Smooth muscle cell (in vitro differentiated cells): ENCODE measurements around the gene IFNGR1. TPM values are rescaled to one million over a fixed set of nuclear protein-coding genes. Genes with fewer than 3 reads are reported as not detected.

Experiments used
- DNase-seq: peaks from one replicate; lab custom pipeline; 2025; ENCODE audit not compliant: unreplicated experiment; lab: John Stamatoyannopoulos, UW
- H2AFZ ChIP-seq: fragments of 200-600 bp; sonication (generic); 2 replicates; pipeline ENCODE4 v1.6.0; 2016; ENCODE audit warnings: antibody characterized with exemption, low read depth, mild to moderate bottlenecking
- H3F3A ChIP-seq: fragments of 200-600 bp; sonication (generic); 2 replicates; pipeline ENCODE4 v1.6.0; 2017; ENCODE audit warnings: antibody characterized with exemption, low read depth
- H3K27ac ChIP-seq: fragments of 200-600 bp; sonication (generic); 2 replicates; pipeline ENCODE4 v1.5.1; 2016; ENCODE audit warnings: low read depth, mild to moderate bottlenecking
- H3K27me3 ChIP-seq: fragments of 200-600 bp; sonication (generic); 2 replicates; pipeline ENCODE4 v1.6.1; 2016; ENCODE audit warnings: low read depth, mild to moderate bottlenecking
- H3K36me3 ChIP-seq: fragments of 200-600 bp; sonication (generic); 2 replicates; pipeline ENCODE4 v1.5.1; 2016; ENCODE audit warnings: low read depth
- H3K4me1 ChIP-seq: fragments of 200-600 bp; sonication (generic); 2 replicates; pipeline ENCODE4 v1.5.1; 2016; ENCODE audit warnings: low read depth
- H3K4me2 ChIP-seq: fragments of 200-600 bp; sonication (generic); 2 replicates; pipeline ENCODE4 v1.6.0; 2016; ENCODE audit warnings: mild to moderate bottlenecking
- H3K4me3 ChIP-seq: fragments of 200-600 bp; sonication (generic); 2 replicates; pipeline ENCODE4 v1.5.1; 2016; ENCODE audit warnings: mild to moderate bottlenecking
- H3K79me2 ChIP-seq: fragments of 200-600 bp; sonication (generic); 2 replicates; pipeline ENCODE4 v1.6.0; 2016; ENCODE audit warnings: low read depth, mild to moderate bottlenecking
- H3K9ac ChIP-seq: fragments of 200-600 bp; sonication (generic); 2 replicates; pipeline ENCODE4 v1.6.0; 2016; ENCODE audit warnings: low read depth
- H3K9me3 ChIP-seq: fragments of 200-600 bp; sonication (generic); replicated peaks from 2 replicates; pipeline ENCODE4 v1.5.1; 2016; ENCODE audit warnings: low read depth
- H4K20me1 ChIP-seq: fragments of 200-600 bp; sonication (generic); 2 replicates; pipeline ENCODE4 v1.6.0; 2016; ENCODE audit warnings: low read depth
- WGBS: methylation state at CpG from one replicate; pipeline ENCODE4 v1.1.7; 2016; ENCODE audit warnings: low lambda C conversion rate; 5-methylcytosine and 5-hydroxymethylcytosine counted together
- polyA plus RNA-seq: library from polyadenylated mRNA; unstranded; fragments of >200 nt; fragmentation: Nextera tagmentation; extraction: Ambion mirVana; gene quantifications from 2 replicates; pipeline ENCODE4 v1.2.1, GENCODE V29; 2016
- total RNA-seq: library from RNA; depleted of rRNA; stranded (reverse); fragments of >200 nt; gene quantifications from 2 replicates; pipeline ENCODE4 v1.2.3, GENCODE V29; 2014
- TF ChIP-seq, protein P1 (sequence below): fragments of 200-600 bp; sonication (generic); IDR thresholded peaks from 2 replicates; pipeline ENCODE4 v1.5.1; 2017; ENCODE audit warnings: borderline replicate concordance, mild to moderate bottlenecking, antibody characterized with exemption; ENCODE audit not compliant: insufficient read depth, poor library complexity, severe bottlenecking

Gene IFNGR1
- total and polyA plus RNA-seq, 2 experiments from 2014 or later = 61.1 to 83.7 TPM

DNA sequence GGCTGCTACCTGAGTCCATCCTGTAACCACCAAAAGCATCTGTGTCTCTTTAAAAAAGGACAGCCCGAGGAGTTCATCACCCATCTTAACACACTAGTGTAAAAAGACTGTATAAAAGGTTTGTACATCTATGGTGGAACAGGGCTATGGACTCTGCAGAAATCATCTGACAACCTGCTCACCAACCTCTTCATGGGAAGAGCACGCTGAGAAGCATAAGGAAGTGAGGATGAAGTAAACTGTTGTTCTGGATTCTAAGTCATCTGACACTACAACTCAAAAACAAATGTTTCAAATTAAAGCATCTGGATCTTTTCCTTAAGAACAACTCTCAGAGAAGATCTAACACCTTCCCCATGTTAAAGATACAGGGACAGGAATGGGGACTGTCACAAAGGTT is 5.4 kb downstream of the IFNGR1 start:
- no peak overlapping the region for H3K9ac ChIP-seq
- no peak overlapping the region for H3K27ac ChIP-seq
- no peaks in the 10 kb centered on the region for H3F3A ChIP-seq
- peaks cover 93% of the 10 kb centered on the region for H4K20me1 ChIP-seq
- H3K4me1 ChIP-seq = peaks cover 9% of the 10 kb centered on the region
- no peaks in the 10 kb centered on the region for H3K9me3 ChIP-seq
- H3K79me2 ChIP-seq = peaks cover 99% of the 10 kb centered on the region
- DNase-seq = no peak
- WGBS = 82% methylated on average over 2 of the region's 2 CpGs
- H3K4me2 ChIP-seq = no peak overlapping the region
- no peak overlapping the region for H2AFZ ChIP-seq
- no peak overlapping the region for H3K4me3 ChIP-seq
- TF ChIP-seq, protein P1, sequence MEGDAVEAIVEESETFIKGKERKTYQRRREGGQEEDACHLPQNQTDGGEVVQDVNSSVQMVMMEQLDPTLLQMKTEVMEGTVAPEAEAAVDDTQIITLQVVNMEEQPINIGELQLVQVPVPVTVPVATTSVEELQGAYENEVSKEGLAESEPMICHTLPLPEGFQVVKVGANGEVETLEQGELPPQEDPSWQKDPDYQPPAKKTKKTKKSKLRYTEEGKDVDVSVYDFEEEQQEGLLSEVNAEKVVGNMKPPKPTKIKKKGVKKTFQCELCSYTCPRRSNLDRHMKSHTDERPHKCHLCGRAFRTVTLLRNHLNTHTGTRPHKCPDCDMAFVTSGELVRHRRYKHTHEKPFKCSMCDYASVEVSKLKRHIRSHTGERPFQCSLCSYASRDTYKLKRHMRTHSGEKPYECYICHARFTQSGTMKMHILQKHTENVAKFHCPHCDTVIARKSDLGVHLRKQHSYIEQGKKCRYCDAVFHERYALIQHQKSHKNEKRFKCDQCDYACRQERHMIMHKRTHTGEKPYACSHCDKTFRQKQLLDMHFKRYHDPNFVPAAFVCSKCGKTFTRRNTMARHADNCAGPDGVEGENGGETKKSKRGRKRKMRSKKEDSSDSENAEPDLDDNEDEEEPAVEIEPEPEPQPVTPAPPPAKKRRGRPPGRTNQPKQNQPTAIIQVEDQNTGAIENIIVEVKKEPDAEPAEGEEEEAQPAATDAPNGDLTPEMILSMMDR = no peak
- no peaks in the 10 kb centered on the region for H3K27me3 ChIP-seq
- H3K36me3 ChIP-seq = no peaks in the 10 kb centered on the region

DNA sequence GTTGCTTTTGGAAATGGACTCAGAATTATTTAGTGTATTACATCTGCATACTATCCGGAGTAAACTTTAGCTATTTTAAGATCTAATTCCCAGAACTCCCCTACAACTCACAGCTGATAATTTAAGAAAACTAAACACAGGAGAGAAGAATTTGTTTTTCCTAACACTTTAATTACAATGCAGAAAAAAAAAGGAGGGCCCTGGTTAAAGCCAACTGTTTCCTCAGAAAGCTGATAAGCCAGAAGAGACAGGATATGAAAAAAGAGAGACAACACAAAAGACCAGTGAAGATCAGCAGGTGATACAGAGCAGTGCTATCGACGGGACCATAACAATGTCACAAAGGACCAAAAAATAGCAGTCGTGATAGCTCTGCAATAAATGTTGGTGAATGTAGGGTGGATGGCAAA is 5.8 kb downstream of the IFNGR1 start:
- Histone ChIP-seq H3K9me3 (no peaks in the 10 kb centered on the region), H3K79me2 (peaks cover 100% of the 10 kb centered on the region), H3K4me3 (no peak overlapping the region), H3K4me2 (no peak overlapping the region), H2AFZ (no peak overlapping the region), H4K20me1 (peaks cover 98% of the 10 kb centered on the region), H3K9ac (peak overlapping the region; percentile 17), H3K4me1 (peaks cover 9% of the 10 kb centered on the region), H3K36me3 (no peaks in the 10 kb centered on the region), H3K27me3 (no peaks in the 10 kb centered on the region), H3K27ac (no peak overlapping the region), H3F3A (no peaks in the 10 kb centered on the region)
- TF ChIP-seq, protein P1 = no peak
- no peak for DNase-seq
- 73% methylated on average over 4 of the region's 4 CpGs for WGBS

DNA sequence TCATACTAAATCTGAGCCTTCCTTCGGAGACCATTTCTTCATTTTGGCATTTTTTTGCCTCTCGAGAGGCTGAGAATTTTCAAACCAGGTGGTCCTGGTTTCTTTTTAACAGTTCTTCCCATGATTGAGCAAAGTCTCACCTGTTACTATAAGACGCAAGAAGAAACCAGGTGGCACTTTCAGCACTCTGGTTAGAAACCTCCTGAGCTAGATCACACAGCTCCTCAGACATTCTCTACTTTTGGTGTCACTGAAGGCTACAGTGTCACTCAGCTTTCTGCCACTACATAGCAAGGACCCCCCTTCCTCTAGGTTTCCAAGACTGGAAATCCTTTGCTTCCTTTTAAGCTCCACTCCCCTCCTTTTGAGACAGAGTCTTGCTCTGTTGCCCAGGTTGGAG is 7.3 kb downstream of the IFNGR1 start:
- Histone ChIP-seq H3K4me3 (no peak overlapping the region), H3K4me2 (no peak overlapping the region), H3K27me3 (no peaks in the 10 kb centered on the region), H3K9me3 (no peaks in the 10 kb centered on the region), H3K27ac (no peak overlapping the region), H3F3A (no peaks in the 10 kb centered on the region), H3K9ac (no peak overlapping the region), H3K79me2 (peaks cover 99% of the 10 kb centered on the region), H4K20me1 (peaks cover 97% of the 10 kb centered on the region), H3K4me1 (no peaks in the 10 kb centered on the region), H3K36me3 (peaks cover 2% of the 10 kb centered on the region), H2AFZ (no peak overlapping the region)
- TF ChIP-seq, protein P1 = no peak
- DNase-seq = no peak
- WGBS = 99% methylated on average over 3 of the region's 3 CpGs

DNA sequence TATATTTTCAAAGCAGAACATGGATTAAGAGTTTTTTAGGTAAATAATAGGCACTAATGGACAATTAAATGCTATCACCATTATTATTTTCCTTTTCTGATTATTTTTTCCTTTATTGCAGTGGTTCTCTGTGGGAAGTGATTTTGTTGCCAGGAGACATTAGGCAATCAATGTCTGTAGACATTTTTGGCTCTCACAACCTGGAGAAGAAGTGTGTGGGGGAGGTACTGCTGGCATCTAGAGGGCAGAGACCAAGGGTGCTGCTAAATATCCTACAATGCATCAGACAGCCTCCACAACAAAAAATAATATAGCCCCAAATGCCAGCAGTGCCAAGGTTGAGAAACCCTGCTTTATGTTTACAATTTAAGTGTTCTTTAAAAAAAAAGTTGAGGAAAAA is 8.3 kb downstream of the IFNGR1 start:
- no peak for DNase-seq
- H3K36me3 ChIP-seq = peaks cover 7% of the 10 kb centered on the region
- H3K27ac ChIP-seq = no peak overlapping the region
- H3F3A ChIP-seq = peaks cover 2% of the 10 kb centered on the region
- TF ChIP-seq, protein P1 = no peak
- no peak overlapping the region for H3K4me3 ChIP-seq
- no peaks in the 10 kb centered on the region for H3K27me3 ChIP-seq
- H3K4me1 ChIP-seq = no peaks in the 10 kb centered on the region
- no peak overlapping the region for H2AFZ ChIP-seq
- H4K20me1 ChIP-seq = peaks cover 97% of the 10 kb centered on the region
- H3K4me2 ChIP-seq = no peak overlapping the region
- H3K79me2 ChIP-seq = peaks cover 99% of the 10 kb centered on the region
- no peak overlapping the region for H3K9ac ChIP-seq
- H3K9me3 ChIP-seq = no peaks in the 10 kb centered on the region
